ENCODE measurements around the gene PXDC1.

The PXDC1 gene, protein sequence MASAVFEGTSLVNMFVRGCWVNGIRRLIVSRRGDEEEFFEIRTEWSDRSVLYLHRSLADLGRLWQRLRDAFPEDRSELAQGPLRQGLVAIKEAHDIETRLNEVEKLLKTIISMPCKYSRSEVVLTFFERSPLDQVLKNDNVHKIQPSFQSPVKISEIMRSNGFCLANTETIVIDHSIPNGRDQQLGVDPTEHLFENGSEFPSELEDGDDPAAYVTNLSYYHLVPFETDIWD

DNA sequence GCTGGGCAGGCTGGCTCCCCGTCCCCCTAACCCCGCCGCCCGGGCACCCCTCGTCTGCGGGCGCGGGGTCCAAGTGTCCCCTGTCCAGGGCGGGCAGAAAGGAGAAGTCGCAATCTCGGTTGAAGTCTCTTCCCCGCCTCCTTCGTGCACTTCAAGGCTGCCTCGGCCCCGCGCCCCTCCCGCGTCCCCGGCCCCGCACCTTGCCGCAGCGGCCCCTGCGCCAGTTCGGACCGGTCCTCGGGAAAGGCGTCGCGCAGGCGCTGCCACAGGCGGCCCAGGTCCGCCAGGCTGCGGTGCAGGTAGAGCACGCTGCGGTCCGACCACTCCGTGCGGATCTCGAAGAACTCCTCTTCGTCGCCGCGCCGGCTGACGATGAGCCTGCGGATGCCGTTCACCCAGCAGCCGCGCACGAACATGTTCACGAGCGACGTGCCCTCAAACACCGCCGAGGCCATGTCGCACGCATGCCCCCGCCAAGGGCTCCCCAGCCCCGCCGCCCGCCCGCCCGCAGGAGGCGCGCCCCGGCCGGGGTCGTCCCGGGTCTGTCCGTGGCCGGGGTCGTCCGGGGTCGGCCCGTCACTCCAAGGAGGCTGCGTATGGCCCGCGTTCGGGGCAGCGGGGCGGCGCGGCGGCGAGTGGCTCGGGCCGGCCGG is at the start of gene PXDC1:
PXDC1 (minus strand) TSS at position 637 of the 653 bp plus-strand sequence; CDS start at position 455, 182 bp downstream.
- no peak for DNase-seq (ENCODE audit: low read depth, low spot score)
- peak within 1 kb of the TSS; percentile 97 for H3K27ac ChIP-seq

DNA sequence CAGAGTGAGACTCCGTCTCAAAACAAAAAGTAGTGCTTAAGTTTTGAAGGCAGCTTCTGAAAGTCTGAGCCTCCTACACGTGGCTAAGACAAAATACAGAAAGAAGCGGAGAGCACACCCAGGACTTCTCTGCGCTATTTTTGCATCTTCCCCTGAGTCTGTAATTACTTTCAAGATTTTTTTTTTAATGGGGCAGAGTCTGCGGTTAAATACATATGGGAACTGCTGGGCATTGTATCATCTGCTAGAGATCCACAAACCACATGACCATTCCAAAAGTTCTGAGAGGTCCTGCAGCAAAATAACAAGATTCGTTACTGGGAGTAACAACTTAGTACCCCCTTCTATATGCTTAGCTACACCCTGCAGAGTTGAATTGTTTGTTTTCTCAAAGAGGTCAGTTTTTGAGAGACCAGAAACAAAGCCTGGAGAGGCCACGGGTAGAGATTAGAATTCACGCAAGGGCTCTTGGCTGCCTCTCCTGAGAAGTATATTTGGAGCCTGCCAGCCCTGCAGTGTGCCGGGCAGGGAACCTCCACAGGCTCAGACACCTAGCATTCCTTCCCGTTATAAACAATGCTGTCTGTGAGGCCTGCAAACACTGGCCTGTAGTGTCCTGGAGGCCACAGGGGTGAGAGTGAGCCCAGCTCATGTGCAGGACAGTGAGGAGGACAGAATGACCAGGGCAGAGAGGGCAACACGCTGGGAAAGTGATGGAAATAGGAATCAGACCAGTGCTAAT is 49.5 kb upstream of the PXDC1 start:
- DNase-seq (ENCODE audit: low read depth, low spot score): no peak
- no peak overlapping the region for H3K27ac ChIP-seq

DNA sequence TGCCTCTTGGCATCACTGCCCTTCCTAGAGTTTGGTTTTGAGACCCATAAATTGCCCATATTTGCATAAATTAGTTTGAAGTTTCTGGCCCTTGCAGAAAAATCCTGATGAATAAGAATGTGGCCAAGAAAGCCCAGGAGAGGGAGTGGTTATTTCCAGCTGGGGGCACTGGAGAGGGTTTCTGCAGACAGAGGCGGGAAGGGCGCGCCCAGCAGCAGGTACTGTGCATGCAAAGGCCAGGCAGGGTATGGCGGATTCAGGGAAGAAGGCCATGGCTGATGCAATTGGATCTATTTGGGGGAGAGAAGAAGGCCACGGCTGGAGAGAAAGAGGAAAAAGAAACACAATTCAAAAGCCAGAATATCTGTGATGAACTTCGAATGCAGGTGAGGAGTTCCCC is 48.2 kb upstream of the PXDC1 start:
- no peak overlapping the region for H3K27ac ChIP-seq
- no peak for DNase-seq (ENCODE audit: low read depth, low spot score)

DNA sequence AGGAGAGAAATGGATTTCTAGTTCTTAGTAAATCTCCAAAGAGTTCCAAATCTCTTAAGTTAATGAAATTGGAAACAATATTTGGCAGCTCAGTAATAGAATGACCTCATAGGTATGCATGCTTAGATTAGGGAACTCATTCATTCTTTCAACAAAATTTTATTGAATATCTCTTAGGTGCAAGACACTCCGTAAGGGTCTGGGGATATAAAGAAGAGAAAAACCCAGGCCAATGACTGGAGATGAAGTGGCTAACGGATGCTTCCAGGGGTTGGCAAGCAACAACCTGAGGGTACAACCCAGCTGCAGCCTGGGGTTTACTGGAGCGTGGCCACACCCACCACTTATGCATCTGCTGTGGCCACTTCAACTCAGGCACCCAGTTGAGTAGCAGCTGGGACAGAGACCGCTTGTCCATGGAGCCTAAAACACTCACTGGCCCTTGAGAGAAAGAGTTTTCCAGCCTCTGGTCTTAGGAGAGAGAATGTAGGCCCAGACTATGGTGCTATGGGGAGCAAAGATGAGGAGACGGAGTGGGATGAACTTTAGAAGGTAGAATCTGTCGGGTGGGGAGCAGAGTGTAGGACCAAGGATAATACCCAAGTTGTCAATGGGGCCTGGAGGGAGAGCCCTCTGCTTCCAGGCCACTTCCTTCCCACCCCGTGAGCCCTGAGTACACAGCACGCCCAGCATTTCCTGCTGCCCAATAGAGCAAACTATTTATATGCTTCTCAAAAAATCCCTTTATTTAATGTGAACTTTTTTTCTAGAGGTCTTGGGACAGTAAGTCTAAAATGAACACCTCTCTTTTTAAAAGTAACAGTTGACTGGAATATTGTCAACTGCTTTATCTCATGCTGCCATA is 46.8 kb upstream of the PXDC1 start:
- peak overlapping the region; percentile 90 for H3K27ac ChIP-seq

DNA sequence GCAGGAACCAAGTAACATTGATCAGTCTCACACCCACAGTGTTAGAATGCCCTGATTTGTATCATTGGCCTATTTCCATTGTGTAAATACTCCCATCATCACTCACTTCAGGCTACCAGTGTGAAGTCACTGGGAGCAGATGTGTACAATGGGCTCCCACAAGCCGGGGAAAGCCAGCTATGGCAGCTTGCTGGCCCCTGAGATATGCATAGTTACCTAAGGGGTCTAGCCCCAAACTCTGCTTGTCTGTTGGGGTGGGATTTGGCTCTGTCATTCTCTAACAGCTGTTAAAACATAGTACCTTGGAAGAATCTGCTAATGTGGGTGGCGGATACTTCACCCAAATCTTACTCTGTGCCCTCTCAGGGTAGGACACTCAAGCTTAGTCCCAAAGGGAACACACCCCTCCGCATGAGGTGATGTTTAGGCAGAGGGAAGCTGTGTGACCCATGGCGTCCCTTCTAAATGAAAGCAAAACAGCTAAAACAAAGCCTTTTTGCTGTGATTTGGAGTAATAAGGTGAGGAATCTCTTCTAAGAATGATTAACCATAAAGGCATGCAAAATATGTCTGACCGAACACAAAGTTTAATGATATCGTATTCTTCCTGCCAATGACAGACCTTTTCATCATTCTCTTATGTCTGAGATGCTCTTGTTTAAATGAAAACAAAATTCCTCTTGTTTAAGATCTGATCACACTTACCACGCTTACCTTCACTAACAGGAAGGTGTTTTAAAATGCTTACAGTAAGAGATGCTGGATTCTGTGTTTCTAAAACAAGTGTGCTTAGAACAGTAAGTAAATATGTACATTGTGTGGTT is 45.9 kb upstream of the PXDC1 start:
- no peak for DNase-seq (ENCODE audit: low read depth, low spot score)
- peak overlapping the region; percentile 90 for H3K27ac ChIP-seq

More for the DNA sequence above, 46.8 kb upstream of the PXDC1 start:
- DNase-seq (ENCODE audit: low read depth, low spot score): no peak

DNA sequence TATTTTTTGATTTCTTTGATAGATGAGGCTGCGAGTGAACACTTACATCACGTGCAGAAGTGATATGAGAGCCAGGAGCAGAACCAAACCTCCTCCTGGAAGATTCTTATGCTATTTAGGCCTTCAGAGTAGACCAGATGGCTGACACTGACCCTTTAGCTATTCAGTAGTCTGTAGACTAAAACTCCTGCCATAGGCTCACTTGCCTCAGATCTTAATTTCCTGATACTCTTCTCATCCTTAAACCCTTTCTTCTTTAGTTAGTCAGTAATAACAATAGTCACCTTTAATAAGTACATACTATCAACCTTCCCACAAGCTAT is 45.2 kb upstream of the PXDC1 start:
- peak overlapping the region; percentile 90 for H3K27ac ChIP-seq
- no peak for DNase-seq (ENCODE audit: low read depth, low spot score)

DNA sequence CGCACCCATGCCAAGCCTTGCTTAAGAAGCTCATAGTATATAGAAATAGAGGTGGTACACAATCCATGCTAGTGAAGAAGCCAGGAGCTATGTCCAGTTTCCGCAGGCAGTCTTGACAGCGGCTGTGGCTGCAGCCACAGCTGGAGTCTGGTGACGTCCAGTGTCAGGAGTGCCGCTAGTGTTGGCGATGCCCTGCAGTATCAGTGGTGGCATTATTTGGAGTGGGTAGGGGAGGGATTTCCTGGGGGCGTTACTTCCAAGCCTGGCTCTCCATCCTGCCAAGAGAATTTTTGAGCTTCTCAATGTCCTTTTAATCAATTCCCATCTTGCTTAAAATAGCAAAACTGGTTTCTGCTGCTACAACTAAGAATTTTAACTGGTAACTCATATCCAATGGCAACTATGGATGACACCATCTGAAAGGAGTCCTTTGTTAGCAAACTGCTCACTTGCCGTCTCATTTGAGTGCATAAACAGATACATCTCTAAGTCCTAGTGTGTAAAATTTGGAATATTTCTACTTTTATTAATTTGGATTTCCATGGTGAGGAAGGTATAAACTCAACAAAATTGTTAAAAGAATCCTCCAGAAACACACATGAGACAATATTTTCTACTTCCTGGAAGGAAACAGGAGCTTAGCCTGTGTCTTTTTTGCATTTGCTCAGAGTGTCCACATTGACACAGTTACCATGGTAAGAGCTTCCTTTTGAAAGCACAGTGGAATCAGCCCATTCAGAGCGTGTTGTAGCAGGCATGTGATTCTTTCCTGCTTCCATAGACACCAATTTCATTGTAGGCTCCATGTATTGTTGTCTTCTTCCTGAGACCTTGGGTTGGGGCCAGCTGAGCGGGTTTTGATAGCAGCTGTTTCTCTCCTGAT is 44.6 kb upstream of the PXDC1 start:
- peak overlapping the region; percentile 90 for H3K27ac ChIP-seq
- DNase-seq (ENCODE audit: low read depth, low spot score): no peak

DNA sequence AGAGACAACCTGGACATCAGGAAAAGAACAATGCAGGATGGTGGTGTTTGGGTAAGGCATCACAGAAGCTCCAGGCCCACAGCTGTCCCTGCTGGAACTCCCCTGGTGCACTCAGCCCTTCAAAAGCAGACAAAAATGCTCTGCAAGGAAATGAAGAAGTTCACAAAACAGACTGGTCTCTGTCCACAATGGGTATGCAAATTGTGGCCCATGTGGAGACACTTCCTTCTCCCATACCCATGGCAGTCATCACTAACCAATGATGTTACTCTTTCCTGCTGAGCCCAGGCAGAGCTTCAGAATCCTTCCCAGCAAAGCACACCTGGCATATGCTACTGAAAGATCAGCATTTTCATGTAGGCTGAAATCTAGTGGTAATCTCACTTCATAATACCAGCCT is 42.6 kb upstream of the PXDC1 start:
- H3K27ac ChIP-seq: no peak overlapping the region
- no peak for DNase-seq (ENCODE audit: low read depth, low spot score)

DNA sequence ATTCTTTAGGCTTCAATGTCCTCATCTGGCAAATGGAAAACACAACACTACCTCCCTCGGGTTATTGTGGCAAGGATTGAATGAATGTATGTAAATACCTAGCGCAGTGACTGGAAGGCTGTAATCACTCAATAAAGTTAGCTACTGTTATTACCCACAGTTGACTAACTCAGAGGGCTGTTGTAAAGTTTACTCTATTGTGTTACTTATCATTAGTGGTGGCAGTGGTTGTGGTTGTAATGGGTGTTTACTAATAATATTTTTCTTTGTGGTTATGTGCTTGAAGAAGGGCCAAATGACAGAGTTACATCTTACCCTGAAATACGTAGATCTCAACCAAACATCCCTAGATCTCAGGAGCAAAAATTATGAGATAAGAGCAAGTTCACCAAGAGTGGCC is 42.0 kb upstream of the PXDC1 start:
- DNase-seq (ENCODE audit: low read depth, low spot score): no peak
- H3K27ac ChIP-seq: no peak overlapping the region

DNA sequence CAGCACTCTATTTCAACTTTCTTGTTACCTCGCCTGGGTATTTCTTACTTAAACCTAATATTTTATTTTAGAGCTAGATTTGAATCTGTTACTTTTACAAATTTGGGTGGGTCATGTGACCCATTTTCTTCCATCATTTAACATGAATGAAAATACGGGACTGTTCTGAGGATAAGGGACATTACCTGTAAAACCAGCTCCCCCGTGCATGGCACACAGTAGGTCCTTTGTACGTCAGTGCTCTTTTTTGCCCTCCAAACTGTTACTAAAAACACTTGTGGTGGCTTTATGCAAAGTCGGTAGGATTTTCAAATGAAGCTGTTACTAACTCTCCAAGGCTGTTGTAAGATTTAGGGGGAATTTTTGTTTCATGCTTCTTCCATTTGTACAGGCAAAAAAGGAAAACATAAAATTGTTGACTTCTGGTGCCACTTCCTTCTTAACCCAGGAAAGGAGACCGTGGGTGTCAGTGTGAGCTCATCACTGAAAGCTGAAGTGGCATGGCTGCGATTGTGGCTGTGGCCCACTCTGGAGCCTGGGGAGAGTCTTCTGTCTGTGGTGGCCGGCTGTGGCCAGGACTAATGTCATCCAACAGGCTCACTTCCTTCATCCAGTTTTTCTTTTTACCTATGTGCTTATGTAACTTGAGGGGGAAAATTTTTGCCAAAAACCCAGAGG is 40.2 kb upstream of the PXDC1 start:
- no peak for DNase-seq (ENCODE audit: low read depth, low spot score)
- no peak overlapping the region for H3K27ac ChIP-seq

DNA sequence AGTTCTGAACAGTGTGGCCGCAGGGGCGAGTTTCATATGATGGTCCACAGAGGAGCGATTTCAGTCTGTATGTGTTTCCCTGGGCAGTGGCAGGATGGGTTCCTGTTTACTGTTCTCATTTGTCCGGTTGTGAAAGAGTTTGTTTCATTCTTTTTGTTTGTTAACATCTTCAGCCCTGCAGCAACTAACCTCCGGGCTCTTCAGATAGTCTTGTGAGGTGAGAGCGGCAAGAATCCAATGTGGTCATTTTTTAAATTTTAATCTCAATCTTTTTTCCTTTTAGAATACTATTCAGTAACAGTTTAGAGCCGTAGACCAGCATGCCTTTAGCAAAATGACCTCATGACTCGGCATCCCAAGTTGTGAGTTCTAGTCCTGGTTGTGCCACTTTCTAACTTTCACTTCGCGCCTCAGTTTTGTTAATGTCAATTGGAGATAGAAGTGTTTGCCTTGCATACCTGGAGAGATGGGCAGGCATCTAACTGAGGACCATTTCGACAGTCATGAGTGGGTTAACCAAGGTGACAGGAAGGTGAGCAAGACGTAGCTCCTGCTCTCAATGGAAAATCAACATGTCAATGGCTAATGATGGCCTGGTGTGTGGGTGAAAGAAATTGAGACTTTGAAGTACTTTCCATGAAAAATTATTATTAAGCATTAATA is 38.5 kb upstream of the PXDC1 start:
- no peak for DNase-seq (ENCODE audit: low read depth, low spot score)
- no peak overlapping the region for H3K27ac ChIP-seq

DNA sequence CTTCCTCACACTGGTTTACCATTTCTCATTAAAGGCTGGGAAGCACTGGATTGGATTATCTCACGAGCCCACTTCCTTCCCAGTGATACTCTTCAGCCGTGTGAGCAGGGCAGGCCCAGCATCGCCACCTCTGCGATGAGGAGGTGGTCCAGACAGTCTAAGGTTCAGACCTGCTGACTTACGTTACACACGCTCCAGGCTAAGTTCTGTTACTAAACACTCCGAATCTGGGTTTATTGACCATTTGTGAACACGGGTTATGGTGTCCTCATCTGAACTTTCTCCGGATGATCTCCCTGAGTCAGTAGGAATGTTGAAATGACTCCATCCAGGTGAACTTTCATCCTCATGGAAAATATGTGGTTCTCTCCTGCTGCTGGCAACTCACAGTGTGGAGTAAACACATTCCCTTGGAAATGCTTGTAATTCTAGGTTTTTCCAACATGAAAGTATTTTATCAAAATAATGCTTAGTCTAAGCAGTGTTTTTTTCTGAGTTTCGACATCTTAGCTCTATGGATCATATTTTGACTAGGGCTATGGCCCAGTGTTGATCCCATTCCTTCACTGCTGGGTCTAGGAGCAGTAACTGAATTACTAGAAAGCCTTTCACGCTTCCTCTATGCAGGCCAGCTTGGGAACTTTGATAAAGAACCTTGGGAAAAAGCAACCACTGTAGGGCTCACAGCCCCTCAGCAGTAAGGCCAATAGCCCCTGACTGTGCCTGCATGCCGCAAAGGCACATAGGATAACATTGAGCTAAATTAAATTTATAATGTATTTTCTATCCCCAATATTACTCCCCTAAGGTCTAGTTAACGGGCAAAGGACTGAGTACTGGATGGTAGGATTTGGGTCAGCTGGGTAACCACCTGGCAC is 37.7 kb upstream of the PXDC1 start:
- DNase-seq (ENCODE audit: low read depth, low spot score): no peak
- H3K27ac ChIP-seq: no peak overlapping the region

DNA sequence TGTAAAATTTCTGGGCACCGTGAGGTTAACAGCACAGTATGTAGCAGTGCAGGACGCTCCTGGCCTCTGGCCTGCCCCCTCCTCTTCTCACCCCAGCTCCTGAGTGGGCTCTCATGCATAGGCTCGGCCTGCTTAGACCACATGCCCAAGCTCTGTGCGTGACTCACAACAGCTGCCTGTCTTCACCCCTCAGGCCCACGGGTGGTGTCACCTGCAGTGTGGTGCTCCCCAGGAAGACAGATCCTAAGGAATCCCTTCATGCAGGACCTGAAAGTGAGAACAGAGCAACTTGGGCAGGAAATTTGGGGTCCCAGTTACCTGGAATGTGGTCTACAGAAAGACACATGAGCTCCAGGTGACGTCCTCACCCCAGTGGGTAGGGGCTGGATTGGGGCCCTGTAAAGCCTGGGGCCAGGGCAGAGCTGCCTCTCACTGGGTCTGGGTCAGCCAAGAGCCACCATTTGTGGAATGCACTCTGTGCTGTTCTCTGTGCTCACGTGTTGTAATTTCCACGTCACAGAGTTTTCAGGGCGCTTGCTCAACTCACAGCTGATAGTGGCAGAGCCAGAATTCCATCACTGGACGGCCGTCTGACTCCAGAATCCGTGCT is 37.0 kb upstream of the PXDC1 start:
- DNase-seq (ENCODE audit: low read depth, low spot score): no peak

DNA sequence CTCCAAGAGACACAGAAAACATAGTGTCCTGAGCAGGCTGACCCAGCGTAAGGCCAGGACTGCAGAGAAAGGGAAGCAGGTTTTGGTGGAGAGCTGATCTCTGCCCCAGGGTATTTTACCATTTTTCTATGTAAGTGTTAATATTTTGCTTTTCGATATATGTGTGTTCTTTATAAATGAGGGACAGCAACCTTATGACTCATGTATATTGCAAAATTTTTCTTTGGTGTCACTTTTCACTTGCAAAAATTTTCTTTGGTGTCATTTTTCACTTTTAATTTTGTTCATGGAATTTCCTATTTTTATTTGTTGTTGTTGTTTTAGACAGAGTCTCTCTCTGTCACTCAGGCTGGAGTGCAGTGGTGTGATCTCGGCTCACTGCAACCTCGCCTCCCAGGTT is 34.6 kb upstream of the PXDC1 start:
- no peak for DNase-seq (ENCODE audit: low read depth, low spot score)
- no peak overlapping the region for H3K27ac ChIP-seq

More for the DNA sequence above, 37.0 kb upstream of the PXDC1 start:
- H3K27ac ChIP-seq: no peak overlapping the region

DNA sequence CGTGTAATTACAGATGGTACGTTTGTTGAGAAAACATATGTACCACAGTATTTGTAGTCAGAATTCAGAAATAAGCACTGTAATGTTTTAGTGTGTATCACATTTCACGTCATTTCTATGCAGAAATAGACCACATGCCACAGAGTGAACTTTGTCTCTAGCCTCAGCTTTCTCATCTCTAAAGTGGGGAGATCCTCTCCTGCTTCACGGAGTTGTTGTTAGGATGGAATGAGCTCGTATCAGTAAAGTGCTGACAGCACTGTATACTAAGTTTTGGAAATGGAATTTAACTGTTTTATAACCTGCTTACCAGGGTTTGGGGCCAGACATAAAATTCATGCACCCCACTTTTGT is 34.2 kb upstream of the PXDC1 start:
- DNase-seq (ENCODE audit: low read depth, low spot score): no peak

DNA sequence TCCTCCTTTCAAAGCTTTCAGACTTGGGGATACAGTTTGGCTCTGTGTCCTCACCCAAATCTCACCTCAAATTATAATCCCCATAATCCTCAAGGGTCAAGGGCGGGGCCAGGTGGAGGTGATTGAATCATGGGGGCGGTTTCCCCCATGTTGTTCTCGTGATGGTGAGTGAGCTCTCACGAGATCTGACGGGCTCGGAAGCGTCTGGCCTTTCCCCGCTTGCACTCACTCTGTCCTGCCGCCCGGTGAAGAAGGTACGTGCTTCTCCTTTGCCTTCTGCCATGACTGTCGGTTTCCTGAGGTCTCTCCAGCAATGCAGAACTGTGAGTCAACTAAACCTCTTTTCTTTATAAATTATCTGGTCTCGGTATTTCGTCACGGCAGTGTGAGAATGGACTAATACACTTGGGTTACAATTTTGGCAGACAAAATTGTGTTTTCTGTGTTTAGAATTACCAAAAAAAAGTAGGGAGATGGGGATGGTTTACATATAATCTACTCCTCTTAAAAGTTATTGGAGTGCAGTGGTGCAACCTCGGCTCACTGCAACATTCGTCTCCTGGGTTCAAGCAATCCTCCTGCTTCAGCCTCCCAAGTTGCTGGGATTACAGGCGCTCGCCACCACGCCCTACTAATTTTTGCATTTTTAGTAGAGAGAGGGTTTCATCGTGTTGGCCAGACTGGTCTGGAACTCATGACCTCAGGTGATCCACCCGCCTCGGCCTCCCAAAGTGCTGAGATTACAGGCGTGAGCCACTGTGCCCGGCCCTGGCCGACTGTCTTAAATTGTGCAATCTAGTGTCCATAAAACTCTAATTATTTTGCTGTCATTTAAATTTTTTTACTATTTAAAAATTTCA is 33.6 kb upstream of the PXDC1 start:
- no peak overlapping the region for H3K27ac ChIP-seq
- no peak for DNase-seq (ENCODE audit: low read depth, low spot score)

More for the DNA sequence above, 34.2 kb upstream of the PXDC1 start:
- H3K27ac ChIP-seq: no peak overlapping the region

Data from epithelial cell of prostate (primary cell).